HL-60 (cell line): ENCODE results near the gene FAM149B1.

ENCODE experiments used
- POLR2AphosphoS5 ChIP-seq: IDR thresholded peaks from 2 replicates; pipeline ENCODE4 v1.6.1; 2012; ENCODE audit warnings: low read depth
- SPI1 ChIP-seq: IDR thresholded peaks from 2 replicates; pipeline ENCODE4 v1.6.1; 2012; ENCODE audit warnings: low read depth, mild to moderate bottlenecking, borderline replicate concordance
- TF ChIP-seq, protein P1 (sequence below): IDR thresholded peaks from one replicate; pipeline ENCODE4 v1.5.1; 2011; ENCODE audit warnings: low read length, control low read depth, inconsistent platforms; ENCODE audit not compliant: insufficient read depth
- TF ChIP-seq, protein P2 (sequence below): IDR thresholded peaks from 2 replicates; pipeline ENCODE4 v1.6.1; 2012; ENCODE audit warnings: low read depth; ENCODE audit not compliant: insufficient replicate concordance

DNA sequence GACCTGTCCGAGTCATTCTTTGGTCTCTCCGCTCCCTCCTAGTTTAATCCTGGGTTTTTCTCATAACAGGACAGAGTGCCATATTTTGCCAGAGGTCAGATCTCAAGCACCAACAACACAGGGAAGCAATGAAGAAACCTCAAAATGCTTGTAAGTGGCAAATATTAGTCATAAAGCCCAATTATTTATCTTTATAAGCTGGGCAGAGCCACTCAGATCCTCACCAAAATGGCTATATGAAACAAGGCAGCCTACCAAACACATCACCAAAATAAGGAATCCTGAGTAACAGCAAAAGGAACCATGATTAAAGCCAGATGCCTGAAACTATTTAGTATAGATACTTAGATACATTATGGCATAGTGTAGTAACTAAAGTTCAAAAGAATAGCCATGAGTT lies 4.8 kb upstream of the FAM149B1 start:
- TF ChIP-seq, protein P1, sequence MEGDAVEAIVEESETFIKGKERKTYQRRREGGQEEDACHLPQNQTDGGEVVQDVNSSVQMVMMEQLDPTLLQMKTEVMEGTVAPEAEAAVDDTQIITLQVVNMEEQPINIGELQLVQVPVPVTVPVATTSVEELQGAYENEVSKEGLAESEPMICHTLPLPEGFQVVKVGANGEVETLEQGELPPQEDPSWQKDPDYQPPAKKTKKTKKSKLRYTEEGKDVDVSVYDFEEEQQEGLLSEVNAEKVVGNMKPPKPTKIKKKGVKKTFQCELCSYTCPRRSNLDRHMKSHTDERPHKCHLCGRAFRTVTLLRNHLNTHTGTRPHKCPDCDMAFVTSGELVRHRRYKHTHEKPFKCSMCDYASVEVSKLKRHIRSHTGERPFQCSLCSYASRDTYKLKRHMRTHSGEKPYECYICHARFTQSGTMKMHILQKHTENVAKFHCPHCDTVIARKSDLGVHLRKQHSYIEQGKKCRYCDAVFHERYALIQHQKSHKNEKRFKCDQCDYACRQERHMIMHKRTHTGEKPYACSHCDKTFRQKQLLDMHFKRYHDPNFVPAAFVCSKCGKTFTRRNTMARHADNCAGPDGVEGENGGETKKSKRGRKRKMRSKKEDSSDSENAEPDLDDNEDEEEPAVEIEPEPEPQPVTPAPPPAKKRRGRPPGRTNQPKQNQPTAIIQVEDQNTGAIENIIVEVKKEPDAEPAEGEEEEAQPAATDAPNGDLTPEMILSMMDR: no peak
- TF ChIP-seq POLR2AphosphoS5 (no peak), SPI1 (no peak)
- TF ChIP-seq, protein P2, sequence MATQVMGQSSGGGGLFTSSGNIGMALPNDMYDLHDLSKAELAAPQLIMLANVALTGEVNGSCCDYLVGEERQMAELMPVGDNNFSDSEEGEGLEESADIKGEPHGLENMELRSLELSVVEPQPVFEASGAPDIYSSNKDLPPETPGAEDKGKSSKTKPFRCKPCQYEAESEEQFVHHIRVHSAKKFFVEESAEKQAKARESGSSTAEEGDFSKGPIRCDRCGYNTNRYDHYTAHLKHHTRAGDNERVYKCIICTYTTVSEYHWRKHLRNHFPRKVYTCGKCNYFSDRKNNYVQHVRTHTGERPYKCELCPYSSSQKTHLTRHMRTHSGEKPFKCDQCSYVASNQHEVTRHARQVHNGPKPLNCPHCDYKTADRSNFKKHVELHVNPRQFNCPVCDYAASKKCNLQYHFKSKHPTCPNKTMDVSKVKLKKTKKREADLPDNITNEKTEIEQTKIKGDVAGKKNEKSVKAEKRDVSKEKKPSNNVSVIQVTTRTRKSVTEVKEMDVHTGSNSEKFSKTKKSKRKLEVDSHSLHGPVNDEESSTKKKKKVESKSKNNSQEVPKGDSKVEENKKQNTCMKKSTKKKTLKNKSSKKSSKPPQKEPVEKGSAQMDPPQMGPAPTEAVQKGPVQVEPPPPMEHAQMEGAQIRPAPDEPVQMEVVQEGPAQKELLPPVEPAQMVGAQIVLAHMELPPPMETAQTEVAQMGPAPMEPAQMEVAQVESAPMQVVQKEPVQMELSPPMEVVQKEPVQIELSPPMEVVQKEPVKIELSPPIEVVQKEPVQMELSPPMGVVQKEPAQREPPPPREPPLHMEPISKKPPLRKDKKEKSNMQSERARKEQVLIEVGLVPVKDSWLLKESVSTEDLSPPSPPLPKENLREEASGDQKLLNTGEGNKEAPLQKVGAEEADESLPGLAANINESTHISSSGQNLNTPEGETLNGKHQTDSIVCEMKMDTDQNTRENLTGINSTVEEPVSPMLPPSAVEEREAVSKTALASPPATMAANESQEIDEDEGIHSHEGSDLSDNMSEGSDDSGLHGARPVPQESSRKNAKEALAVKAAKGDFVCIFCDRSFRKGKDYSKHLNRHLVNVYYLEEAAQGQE: no peak
